ENCODE results near the gene RFX4. TPM values are rescaled to one million over a fixed set of nuclear protein-coding genes. Genes with fewer than 3 reads are reported as not detected.
A peak's percentile ranks its signal among the peaks of the same experiment; 100 is the strongest.

The RFX4 gene
- total RNA-seq, 4 donors from 2014 or later: not detected

DNA sequence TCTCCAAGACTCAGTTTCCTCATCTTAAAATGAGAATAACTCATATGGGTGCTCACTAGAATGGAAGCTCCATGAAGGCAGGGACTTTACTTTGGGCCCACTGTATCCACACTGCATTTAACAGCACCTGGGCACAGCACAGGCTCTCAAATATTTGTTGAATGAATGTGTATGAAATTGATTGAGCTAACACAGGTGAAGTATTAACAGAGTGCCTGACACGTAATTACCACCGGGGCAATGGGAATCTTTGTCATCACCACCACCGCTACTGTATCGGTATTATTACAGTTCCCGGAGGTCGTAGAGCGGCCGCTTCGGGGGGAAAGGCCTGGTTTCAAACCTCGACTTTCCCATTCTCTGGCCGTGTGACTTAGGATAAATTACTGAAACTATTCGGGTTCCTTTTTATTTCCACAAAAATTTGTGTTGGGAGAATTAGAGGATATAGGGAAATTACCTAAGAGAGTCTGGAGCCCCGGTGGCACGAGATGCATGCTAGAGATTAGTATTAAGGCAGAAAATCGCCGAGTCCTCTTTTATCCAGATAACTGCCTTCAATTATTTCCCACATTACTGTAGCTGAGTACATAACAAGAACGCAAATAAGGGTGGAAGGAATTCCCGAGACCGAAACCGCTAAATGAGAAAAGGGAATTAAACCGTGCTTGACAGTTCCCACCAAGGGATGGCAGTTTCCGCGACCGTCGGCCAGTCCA lies 190.6 kb downstream of the RFX4 start:
- TF ChIP-seq, protein P1, sequence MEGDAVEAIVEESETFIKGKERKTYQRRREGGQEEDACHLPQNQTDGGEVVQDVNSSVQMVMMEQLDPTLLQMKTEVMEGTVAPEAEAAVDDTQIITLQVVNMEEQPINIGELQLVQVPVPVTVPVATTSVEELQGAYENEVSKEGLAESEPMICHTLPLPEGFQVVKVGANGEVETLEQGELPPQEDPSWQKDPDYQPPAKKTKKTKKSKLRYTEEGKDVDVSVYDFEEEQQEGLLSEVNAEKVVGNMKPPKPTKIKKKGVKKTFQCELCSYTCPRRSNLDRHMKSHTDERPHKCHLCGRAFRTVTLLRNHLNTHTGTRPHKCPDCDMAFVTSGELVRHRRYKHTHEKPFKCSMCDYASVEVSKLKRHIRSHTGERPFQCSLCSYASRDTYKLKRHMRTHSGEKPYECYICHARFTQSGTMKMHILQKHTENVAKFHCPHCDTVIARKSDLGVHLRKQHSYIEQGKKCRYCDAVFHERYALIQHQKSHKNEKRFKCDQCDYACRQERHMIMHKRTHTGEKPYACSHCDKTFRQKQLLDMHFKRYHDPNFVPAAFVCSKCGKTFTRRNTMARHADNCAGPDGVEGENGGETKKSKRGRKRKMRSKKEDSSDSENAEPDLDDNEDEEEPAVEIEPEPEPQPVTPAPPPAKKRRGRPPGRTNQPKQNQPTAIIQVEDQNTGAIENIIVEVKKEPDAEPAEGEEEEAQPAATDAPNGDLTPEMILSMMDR (IDR thresholded peaks at IDR 0.05): no peak
- TF ChIP-seq POLR2A (IDR thresholded peaks at IDR 0.05): no peak
- DNase-seq: no peak

GRCh38 chr12:106774005-106774807 lies 191.4 kb downstream of the RFX4 start, which contains the start of gene RIC8B:
TSS of gene RIC8B (plus strand) at chr12:106774682. CDS start at chr12:106774746, 64 bp downstream.
- Histone ChIP-seq H3K9me3 (no peaks in the 10 kb centered on the region), H3K4me1 (peaks cover 5 to 25% (median 6%) of the 10 kb centered on the region in 3 donors), H3K36me3 (no peaks in the 10 kb centered on the region), H3K27me3 (peaks cover 0 to 11% (median 0%) of the 10 kb centered on the region in 4 donors), H3K27ac (peak within 1 kb of the TSS; percentile 83 to 98 (median 96)), H3K4me3 (peak within 1 kb of the TSS; percentile 56 to 98 (median 94))
- DNase-seq: peak; percentile 64
- intact Hi-C loops (cut with DNase I): no loop called here
- TF ChIP-seq, protein P1 (IDR thresholded peaks at IDR 0.05): peak in 1 of 6 experiments; percentile 43
- TF ChIP-seq POLR2A (IDR thresholded peaks at IDR 0.05): peak in 3 of 4 donors; percentile 36 to 49 (median 40)
- 0 to 1% methylated on average over 17 to 27 of the region's 66 CpGs for WGBS, 2 donors

More for the DNA sequence above, 190.6 kb downstream of the RFX4 start:
- intact Hi-C loops (cut with DNase I): no loop called here
- Histone ChIP-seq H3K27me3 (peaks cover 0 to 19% (median 0%) of the 10 kb centered on the region in 4 donors), H3K4me1 (peaks cover 5 to 25% (median 6%) of the 10 kb centered on the region in 3 donors), H3K27ac (peak overlapping the region; percentile 83 to 98 (median 96)), H3K4me3 (peak overlapping the region; percentile 56 to 98 (median 94)), H3K36me3 (no peaks in the 10 kb centered on the region), H3K9me3 (no peaks in the 10 kb centered on the region)
- WGBS, 2 donors: 40 to 48% methylated on average over 21 to 25 of the region's 25 CpGs

- WGBS, 2 donors: 4 to 6% methylated on average over 23 to 25 of the region's 29 CpGs
- Histone ChIP-seq H3K4me1 (peaks cover 5 to 25% (median 6%) of the 10 kb centered on the region in 3 donors), H3K27ac (peak overlapping the region; percentile 83 to 98 (median 96)), H3K27me3 (peaks cover 0 to 6% (median 0%) of the 10 kb centered on the region in 4 donors), H3K4me3 (peak overlapping the region; percentile 56 to 98 (median 94)), H3K36me3 (no peaks in the 10 kb centered on the region), H3K9me3 (no peaks in the 10 kb centered on the region)
- no peak for TF ChIP-seq POLR2A (IDR thresholded peaks at IDR 0.05)
- TF ChIP-seq, protein P1 (IDR thresholded peaks at IDR 0.05): no peak
- intact Hi-C loops (cut with DNase I): no loop called here
- DNase-seq: no peak
Measured at GRCh38 chr12:106774808-106775524, 192.2 kb downstream of the RFX4 start.

GRCh38 chr12:106776897-106777296 lies 194.1 kb downstream of the RFX4 start:
- Histone ChIP-seq H3K9me3 (no peaks in the 10 kb centered on the region), H3K36me3 (no peaks in the 10 kb centered on the region), H3K4me1 (peaks cover 5 to 25% (median 6%) of the 10 kb centered on the region in 3 donors), H3K4me3 (no peak overlapping the region), H3K27ac (no peak overlapping the region), H3K27me3 (no peaks in the 10 kb centered on the region)
- DNase-seq: no peak
- TF ChIP-seq, protein P1 (IDR thresholded peaks at IDR 0.05): no peak
- TF ChIP-seq POLR2A (IDR thresholded peaks at IDR 0.05): no peak
- intact Hi-C loops (cut with DNase I): no loop called here
- 84% methylated on average over 4 to 5 of the region's 5 CpGs for WGBS, 2 donors

Data from esophagus squamous epithelium (tissue), 5 donors.